ENCODE results near the gene SHLD3.
"Not testable (repeated sequence)": the region's sequence is repeated elsewhere in the genome, so short reads cannot be mapped to it uniquely, and the experiment has no call there.

DNA sequence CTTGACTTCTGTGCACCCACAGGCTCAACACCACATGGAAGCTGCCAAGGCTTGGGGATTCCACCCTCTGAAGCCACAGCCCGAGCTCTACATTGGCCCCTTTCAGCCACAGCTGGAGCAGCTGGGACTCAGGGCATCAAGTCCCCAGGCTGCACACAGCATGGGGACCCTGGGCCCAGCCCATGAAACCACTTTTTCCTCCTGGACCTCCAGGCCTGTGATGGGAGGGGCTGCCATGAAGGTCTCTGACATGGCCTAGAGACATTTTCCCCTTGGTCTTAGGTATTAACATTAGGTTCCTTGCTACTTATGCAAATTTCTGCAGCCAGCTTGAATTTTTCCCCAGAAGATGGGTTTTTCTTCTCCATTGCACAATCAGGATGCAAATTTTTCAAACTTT, 23.1 kb upstream of the SHLD3 start:
- not testable (repeated sequence) for TF ChIP-seq TAF1 (IDR thresholded peaks at IDR 0.05; ENCODE audit: borderline replicate concordance, low read depth, low read length); POLR2A (IDR thresholded peaks at IDR 0.05; ENCODE audit: low read depth, low read length); POLR2AphosphoS5 (IDR thresholded peaks at IDR 0.05; ENCODE audit: low read depth, low read length)
